Measurements from ENCODE around the gene RAC3. TPM values are rescaled to one million over a fixed set of nuclear protein-coding genes. Genes with fewer than 3 reads are reported as not detected.

The RAC3 gene
- polyA plus RNA-seq, 1 donor: 10.1 TPM

GRCh38 chr17:82011617-82012187, 19.8 kb upstream of the RAC3 start:
- no peak for DNase-seq

GRCh38 chr17:82012261-82012639, 19.2 kb upstream of the RAC3 start:
- DNase-seq: no peak

- no peak for DNase-seq
These were observed 18.7 kb upstream of the RAC3 start for GRCh38 chr17:82012640-82013295.

GRCh38 chr17:82013341-82013740, 18.1 kb upstream of the RAC3 start:
- no peak for DNase-seq

- no peak for DNase-seq
These were observed 17.6 kb upstream of the RAC3 start for GRCh38 chr17:82013772-82014321.

- no peak for DNase-seq
These were observed 17.0 kb upstream of the RAC3 start for GRCh38 chr17:82014432-82014831.

- DNase-seq: no peak
These were observed 16.5 kb upstream of the RAC3 start for GRCh38 chr17:82014971-82015310.

GRCh38 chr17:82015311-82015971, 16.0 kb upstream of the RAC3 start:
- no peak for DNase-seq

GRCh38 chr17:82016061-82016874, 15.2 kb upstream of the RAC3 start:
- DNase-seq: no peak

GRCh38 chr17:82016875-82017459, 14.5 kb upstream of the RAC3 start:
- no peak for DNase-seq

GRCh38 chr17:82017612-82018151, 13.8 kb upstream of the RAC3 start:
- no peak for DNase-seq

- DNase-seq: no peak
These were observed 13.1 kb upstream of the RAC3 start for GRCh38 chr17:82018152-82018988.

GRCh38 chr17:82018989-82019689, 12.3 kb upstream of the RAC3 start:
- no peak for DNase-seq

- DNase-seq: no peak
These were observed 11.5 kb upstream of the RAC3 start for GRCh38 chr17:82019690-82020571.

- no peak for DNase-seq
These were observed 10.8 kb upstream of the RAC3 start for GRCh38 chr17:82020572-82021106.

GRCh38 chr17:82021107-82021899, 10.2 kb upstream of the RAC3 start:
- DNase-seq: no peak

GRCh38 chr17:82021900-82022309, 9.6 kb upstream of the RAC3 start:
- no peak for DNase-seq

Data from left kidney (tissue), 2 donors.